ENCODE results near the gene PAPOLB. TPM values are rescaled to one million over a fixed set of nuclear protein-coding genes. Genes with fewer than 3 reads are reported as not detected.

The PAPOLB gene
- 1 to 10 TPM in 1 of 4 donors, under 1 TPM in 3; 0.12 to 1.4 (median 0.31) TPM for total RNA-seq

GRCh38 chr7:4861673-4862072, at the start of gene PAPOLB:
Gene PAPOLB, minus strand, starts transcription at chr7:4862030. Its CDS starts 220 bp downstream, at chr7:4861810.
- DNase-seq (ENCODE audit: low spot score) (no peak), ATAC-seq (ENCODE audit: low FRiP score) (no peak)

GRCh38 chr7:4911111-4911828, 49.4 kb upstream of the PAPOLB start:
- DNase-seq (ENCODE audit: low spot score), result no peak
- no peak for ATAC-seq (ENCODE audit: low FRiP score)
- TF ChIP-seq CTCF (IDR thresholded peaks at IDR 0.05), result no peak

More at GRCh38 chr7:4861673-4862072, at the start of gene PAPOLB:
- no peak for TF ChIP-seq CTCF (IDR thresholded peaks at IDR 0.05)

- DNase-seq (ENCODE audit: low spot score) (no peak), ATAC-seq (ENCODE audit: low FRiP score) (no peak)
- no peak for TF ChIP-seq CTCF (IDR thresholded peaks at IDR 0.05)
These were observed 44.9 kb upstream of the PAPOLB start for GRCh38 chr7:4906682-4907081.

- DNase-seq (ENCODE audit: low spot score) (no peak), ATAC-seq (ENCODE audit: low FRiP score) (no peak)
- no peak for TF ChIP-seq CTCF (IDR thresholded peaks at IDR 0.05)
These were observed 43.3 kb upstream of the PAPOLB start for GRCh38 chr7:4905171-4905570.

- no peak for ATAC-seq (ENCODE audit: low FRiP score)
- no peak for TF ChIP-seq CTCF (IDR thresholded peaks at IDR 0.05)
- no peak for DNase-seq (ENCODE audit: low spot score)
These were observed 42.5 kb upstream of the PAPOLB start for GRCh38 chr7:4904346-4904745.

GRCh38 chr7:4895766-4896165, 33.9 kb upstream of the PAPOLB start:
- DNase-seq (ENCODE audit: low spot score) (no peak), ATAC-seq (ENCODE audit: low FRiP score) (no peak)
- TF ChIP-seq CTCF (IDR thresholded peaks at IDR 0.05), result no peak

GRCh38 chr7:4894482-4894881, 32.7 kb upstream of the PAPOLB start:
- ATAC-seq (ENCODE audit: low FRiP score) (no peak), DNase-seq (ENCODE audit: low spot score) (no peak)
- TF ChIP-seq CTCF (IDR thresholded peaks at IDR 0.05), result no peak

All from omental fat pad (tissue), 4 donors.